ENCODE data around the gene LRMDA. TPM values are rescaled to one million over a fixed set of nuclear protein-coding genes. Genes with fewer than 3 reads are reported as not detected.
A peak's percentile ranks its signal among the peaks of the same experiment; 100 is the strongest.

Gene LRMDA
- total and polyA plus RNA-seq, 2 of the 4 experiments (the other 2 are of a cell fraction), result 0.07 TPM; not detected in 1

DNA sequence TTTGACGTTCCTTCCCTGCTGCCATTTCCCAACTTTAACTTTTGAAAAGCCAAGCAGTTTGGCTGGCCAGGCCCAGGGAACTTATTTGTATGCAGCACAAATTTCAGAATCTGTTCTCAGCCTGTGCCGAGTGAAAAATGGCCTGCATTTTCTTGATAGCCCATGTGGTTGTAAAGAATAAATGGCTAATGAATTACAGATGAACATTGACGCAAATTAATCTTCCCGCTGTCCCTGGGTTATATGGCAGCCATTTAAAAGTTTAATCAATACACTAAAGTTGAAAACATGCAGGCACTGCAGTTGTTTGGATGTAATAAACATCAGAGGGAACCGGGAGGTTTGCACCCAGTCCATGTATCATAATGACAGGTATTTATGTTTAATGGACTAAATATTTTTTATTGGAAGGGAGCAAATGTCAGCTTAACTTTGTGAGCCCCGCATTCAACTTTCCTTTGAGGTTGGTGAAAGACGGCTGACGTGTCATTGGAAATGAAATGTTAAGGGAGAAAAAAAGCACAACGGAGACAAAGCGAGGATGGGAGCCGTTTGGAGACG, 1092.4 kb downstream of the LRMDA start:
- DNase-seq, result no peak
- H3K18ac ChIP-seq (ENCODE audit: low read depth, low read length), result no peak overlapping the region
- 37% methylated on average over 6 of the region's 12 CpGs; no CpG with 5 or more reads in 1 of the 2 experiments for WGBS, 2 experiments (ENCODE audit: extremely low coverage in 2 of 2, insufficient read length in 1 of 2)
- no peaks in the 10 kb centered on the region for H4K20me1 ChIP-seq (ENCODE audit: insufficient read depth, low read length)
- BruUV-seq (replicated peaks), result no TSS peak
- no peak overlapping the region for H2BK120ac ChIP-seq (ENCODE audit: low read depth, low read length)
- H4K8ac ChIP-seq (ENCODE audit: low read depth in 2 of 2, low read length in 2 of 2), result peak overlapping the region in 1 of 2 experiments; percentile 32; a peak in 1 of 4 replicates
- peak overlapping the region; percentile 10; the same call in 1 of the 2 replicates for H3K4me2 ChIP-seq (ENCODE audit: low read depth, low read length)
- no peak overlapping the region for H2AFZ ChIP-seq (replicated peaks; ENCODE audit: low read length, poor library complexity)
- H3K36me3 ChIP-seq (ENCODE audit: control insufficient read depth, insufficient read depth, low read length), result no peaks in the 10 kb centered on the region
- no peak overlapping the region for H4K5ac ChIP-seq (ENCODE audit: low read depth, low read length)
- H3K79me1 ChIP-seq (ENCODE audit: low read depth in 1 of 2, low read length in 2 of 2), result no peaks in the 10 kb centered on the region
- no peak for ATAC-seq (ENCODE audit: low read depth)
- no peak overlapping the region for H2BK5ac ChIP-seq (ENCODE audit: low read depth, low read length, poor library complexity, severe bottlenecking)
- H3K23ac ChIP-seq (ENCODE audit: low read depth, low read length), result no peak overlapping the region
- peaks cover 2% of the 10 kb centered on the region; the same call in 1 of the 2 replicates for H3K9me3 ChIP-seq (ENCODE audit: control insufficient read depth, insufficient read depth, low read length)
- no peak overlapping the region for H3K9ac ChIP-seq (ENCODE audit: low read depth, low read length)
- ChIA-PET POLR2A (ENCODE audit: unreplicated experiment) (no interaction called here), CTCF (no interaction called here)
- H3K4me1 ChIP-seq (ENCODE audit: control insufficient read depth, insufficient read depth, low read length), result no peaks in the 10 kb centered on the region
- intact Hi-C loops (cut with micrococcal nuclease) (no loop called here), in situ Hi-C loops (cut with MboI; ENCODE audit: low sequenced_read_pairs) (no loop called here), dilution Hi-C loops (cut with HindIII; ENCODE audit: low sequenced_read_pairs, unreplicated experiment) (no loop called here)
- H3K27ac ChIP-seq (ENCODE audit: insufficient read depth, low read length), result no peak overlapping the region
- no peaks in the 10 kb centered on the region for H3K9me1 ChIP-seq (ENCODE audit: insufficient read depth, low read length)
- H2BK15ac ChIP-seq (ENCODE audit: low read depth, low read length), result no peak overlapping the region
- H2AK5ac ChIP-seq (ENCODE audit: low read depth, low read length), result no peak overlapping the region
- H4K91ac ChIP-seq (ENCODE audit: insufficient read depth, low read depth, low read length), result no peak overlapping the region
- TF ChIP-seq CHD1 (IDR thresholded peaks at IDR 0.05; ENCODE audit: low read depth, low read length) (no peak), FOS (IDR thresholded peaks at IDR 0.05; ENCODE audit: low read depth, low read length) (no peak), MXI1 (IDR thresholded peaks at IDR 0.05; ENCODE audit: borderline replicate concordance, low read depth, low read length) (no peak), MAZ (IDR thresholded peaks at IDR 0.05; ENCODE audit: borderline replicate concordance, low read depth, low read length) (no peak), POLR2A (IDR thresholded peaks at IDR 0.05; ENCODE audit: low read depth, low read length) (no peak), RCOR1 (IDR thresholded peaks at IDR 0.05; ENCODE audit: insufficient replicate concordance, low read length) (no peak), RAD21 (IDR thresholded peaks at IDR 0.05; ENCODE audit: low read length) (no peak), BHLHE40 (IDR thresholded peaks at IDR 0.05; ENCODE audit: low read depth, low read length) (no peak), SMC3 (IDR thresholded peaks at IDR 0.05; ENCODE audit: low read depth, low read length) (no peak), MAFK (IDR thresholded peaks at IDR 0.05; ENCODE audit: low read depth, low read length) (no peak), NFE2L2 (IDR thresholded peaks at IDR 0.05; ENCODE audit: low read depth, low read length) (no peak), RFX5 (IDR thresholded peaks at IDR 0.05; ENCODE audit: low read depth, low read length) (no peak), CEBPB (IDR thresholded peaks at IDR 0.05; ENCODE audit: low read depth, low read length) (no peak)
- TF ChIP-seq, protein P1, sequence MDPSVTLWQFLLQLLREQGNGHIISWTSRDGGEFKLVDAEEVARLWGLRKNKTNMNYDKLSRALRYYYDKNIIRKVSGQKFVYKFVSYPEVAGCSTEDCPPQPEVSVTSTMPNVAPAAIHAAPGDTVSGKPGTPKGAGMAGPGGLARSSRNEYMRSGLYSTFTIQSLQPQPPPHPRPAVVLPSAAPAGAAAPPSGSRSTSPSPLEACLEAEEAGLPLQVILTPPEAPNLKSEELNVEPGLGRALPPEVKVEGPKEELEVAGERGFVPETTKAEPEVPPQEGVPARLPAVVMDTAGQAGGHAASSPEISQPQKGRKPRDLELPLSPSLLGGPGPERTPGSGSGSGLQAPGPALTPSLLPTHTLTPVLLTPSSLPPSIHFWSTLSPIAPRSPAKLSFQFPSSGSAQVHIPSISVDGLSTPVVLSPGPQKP (IDR thresholded peaks at IDR 0.05; ENCODE audit: borderline replicate concordance, low read depth, low read length), result no peak
- TF ChIP-seq, protein P2, sequence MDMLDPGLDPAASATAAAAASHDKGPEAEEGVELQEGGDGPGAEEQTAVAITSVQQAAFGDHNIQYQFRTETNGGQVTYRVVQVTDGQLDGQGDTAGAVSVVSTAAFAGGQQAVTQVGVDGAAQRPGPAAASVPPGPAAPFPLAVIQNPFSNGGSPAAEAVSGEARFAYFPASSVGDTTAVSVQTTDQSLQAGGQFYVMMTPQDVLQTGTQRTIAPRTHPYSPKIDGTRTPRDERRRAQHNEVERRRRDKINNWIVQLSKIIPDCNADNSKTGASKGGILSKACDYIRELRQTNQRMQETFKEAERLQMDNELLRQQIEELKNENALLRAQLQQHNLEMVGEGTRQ (IDR thresholded peaks at IDR 0.05; ENCODE audit: low read depth, low read length), result no peak
- TF ChIP-seq, protein P3, sequence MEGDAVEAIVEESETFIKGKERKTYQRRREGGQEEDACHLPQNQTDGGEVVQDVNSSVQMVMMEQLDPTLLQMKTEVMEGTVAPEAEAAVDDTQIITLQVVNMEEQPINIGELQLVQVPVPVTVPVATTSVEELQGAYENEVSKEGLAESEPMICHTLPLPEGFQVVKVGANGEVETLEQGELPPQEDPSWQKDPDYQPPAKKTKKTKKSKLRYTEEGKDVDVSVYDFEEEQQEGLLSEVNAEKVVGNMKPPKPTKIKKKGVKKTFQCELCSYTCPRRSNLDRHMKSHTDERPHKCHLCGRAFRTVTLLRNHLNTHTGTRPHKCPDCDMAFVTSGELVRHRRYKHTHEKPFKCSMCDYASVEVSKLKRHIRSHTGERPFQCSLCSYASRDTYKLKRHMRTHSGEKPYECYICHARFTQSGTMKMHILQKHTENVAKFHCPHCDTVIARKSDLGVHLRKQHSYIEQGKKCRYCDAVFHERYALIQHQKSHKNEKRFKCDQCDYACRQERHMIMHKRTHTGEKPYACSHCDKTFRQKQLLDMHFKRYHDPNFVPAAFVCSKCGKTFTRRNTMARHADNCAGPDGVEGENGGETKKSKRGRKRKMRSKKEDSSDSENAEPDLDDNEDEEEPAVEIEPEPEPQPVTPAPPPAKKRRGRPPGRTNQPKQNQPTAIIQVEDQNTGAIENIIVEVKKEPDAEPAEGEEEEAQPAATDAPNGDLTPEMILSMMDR (conservative IDR thresholded peaks at IDR 0.05; ENCODE audit: low read depth, low read length), result no peak
- H2AK9ac ChIP-seq (replicated peaks; ENCODE audit: low read depth, low read length, poor library complexity), result no peak overlapping the region
- H3K14ac ChIP-seq (replicated peaks; ENCODE audit: low read depth, low read length), result no peak overlapping the region
- H3K27me3 ChIP-seq (ENCODE audit: control insufficient read depth, insufficient read depth, low read length), result no peaks in the 10 kb centered on the region
- no peak overlapping the region for H3K4ac ChIP-seq (ENCODE audit: low read depth, low read length)
- H3K4me3 ChIP-seq (ENCODE audit: insufficient read depth, low read depth, low read length), result no peak overlapping the region
- no peak overlapping the region for H3K56ac ChIP-seq (ENCODE audit: extremely low read depth, insufficient read depth, low read length)
- no peak overlapping the region for H2BK20ac ChIP-seq (ENCODE audit: low read depth, low read length)

All from IMR-90 (cell line).